H1 (cell line): Measurements from ENCODE around the gene SWT1. TPM values are rescaled to one million over a fixed set of nuclear protein-coding genes. Genes with fewer than 3 reads are reported as not detected.

ENCODE experiments used
- RBBP5 ChIP-seq: IDR thresholded peaks from 2 replicates; pipeline ENCODE4 v1.7.1; 2012; ENCODE audit warnings: low read depth, mild to moderate bottlenecking, inconsistent platforms, low read length, moderate library complexity, borderline replicate concordance
- polyA plus RNA-seq, 7 experiments: library from polyadenylated mRNA; depleted of rRNA in 3 of 7; stranded (reverse) in 5 of 7; unstranded in 2 of 7; fragments of >200 nt in 5 of 7; fragments of 200-250 nt in 2 of 7; gene quantifications; 1 replicate in 5 of 7; 2 replicates in 1 of 7; 4 replicates in 1 of 7; pipeline versions ENCODE4 v1.2.1 to v1.2.3, GENCODE V29; 2011 to 2013; ENCODE audit warnings: missing spikeins in 2 of 7, mixed read lengths in 2 of 7
- total RNA-seq: library from RNA; stranded (reverse); fragmentation: NEBNext Ultra II Directional; extraction: Animal tissue kit (Norgen Biotek cat#: 25700); gene quantifications from 2 replicates; pipeline ENCODE4 v1.2.1, GENCODE V29; 2021

Gene SWT1
- total and polyA plus RNA-seq, 2 of the 8 experiments (the other 6 are each of a cell fraction or from before 2014, with no cell fraction given), result 1.4 to 6.2 TPM

DNA sequence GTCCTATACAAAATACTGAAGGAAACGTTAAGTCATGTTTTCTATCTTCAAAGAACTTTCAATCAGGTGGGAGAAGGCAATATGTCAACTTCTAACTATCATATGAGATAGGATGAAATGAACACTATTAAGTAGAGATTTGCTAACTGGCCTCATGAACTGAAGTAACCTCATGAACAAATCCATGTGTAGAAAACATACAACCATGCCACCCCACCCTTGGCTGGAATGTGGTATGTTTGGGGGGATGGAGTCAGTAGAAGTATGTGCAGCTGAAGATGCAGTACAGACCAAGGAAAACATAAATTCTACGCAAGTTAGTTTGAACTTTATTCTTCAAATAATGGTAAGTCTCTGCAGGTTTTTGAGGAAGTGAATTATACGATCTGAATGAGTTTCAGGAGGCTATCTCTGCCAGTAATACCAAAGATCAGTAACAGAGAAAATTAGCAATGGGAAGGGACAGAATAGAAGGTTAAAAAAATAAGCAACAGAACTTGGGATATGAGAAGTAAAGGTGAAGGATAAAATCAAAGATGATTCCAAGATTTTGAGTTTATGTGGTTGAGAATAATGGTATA lies 4.7 kb upstream of the SWT1 start (continued):
- no peak for TF ChIP-seq RBBP5
